HepG2 (cell line): Measurements from ENCODE around the gene P4HB. TPM values are rescaled to one million over a fixed set of nuclear protein-coding genes. Genes with fewer than 3 reads are reported as not detected.

Source experiments
- CC2D1A ChIP-seq: sonication (generic); formaldehyde crosslinking; IDR thresholded peaks from 2 replicates; pipeline ENCODE4 v1.8.1; 2023; ENCODE audit warnings: mild to moderate bottlenecking, missing genetic modification reagents
- GABPB1 ChIP-seq: IDR thresholded peaks from 2 replicates; pipeline ENCODE4 v1.6.1; 2016; ENCODE audit warnings: mild to moderate bottlenecking, missing genetic modification reagents, moderate library complexity, missing compliant biosample characterization
- GATA4 ChIP-seq: sonication (generic); IDR thresholded peaks from 2 replicates; pipeline ENCODE4 v1.6.1; 2016; ENCODE audit warnings: antibody characterized with exemption, low read depth, borderline replicate concordance
- GLI4 ChIP-seq: sonication (generic); formaldehyde crosslinking; IDR thresholded peaks from 2 replicates; pipeline ENCODE4 v1.5.1; 2020; ENCODE audit warnings: missing genetic modification reagents, mild to moderate bottlenecking, moderate library complexity, borderline replicate concordance
- ISX ChIP-seq: sonication (generic); formaldehyde crosslinking; conservative IDR thresholded peaks from 2 replicates; pipeline ENCODE4 v1.5.0; 2020; ENCODE audit warnings: missing genetic modification reagents
- RXRA ChIP-seq: sonication (generic); formaldehyde crosslinking; IDR thresholded peaks from 2 replicates; pipeline ENCODE4 v1.5.1; 2020; ENCODE audit warnings: missing genetic modification reagents
- THYN1 ChIP-seq: sonication (generic); formaldehyde crosslinking; IDR thresholded peaks from 2 replicates; pipeline ENCODE4 v1.8.1; 2023; ENCODE audit warnings: low read depth, mild to moderate bottlenecking, moderate library complexity, missing genetic modification reagents, borderline replicate concordance
- TMF1 ChIP-seq: sonication (generic); formaldehyde crosslinking; IDR thresholded peaks from 2 replicates; pipeline ENCODE4 v1.8.1; 2022; ENCODE audit warnings: low read depth, missing genetic modification reagents
- ZBTB7B ChIP-seq: sonication (generic); formaldehyde crosslinking; IDR thresholded peaks from 2 replicates; pipeline ENCODE4 v1.4.0; 2020; ENCODE audit warnings: missing genetic modification reagents
- ZNF224 ChIP-seq: sonication (generic); formaldehyde crosslinking; IDR thresholded peaks from 2 replicates; pipeline ENCODE4 v1.5.0; 2020; ENCODE audit warnings: mild to moderate bottlenecking, missing genetic modification reagents
- ZNF317 ChIP-seq: sonication (generic); formaldehyde crosslinking; IDR thresholded peaks from 2 replicates; pipeline ENCODE4 v1.5.0; 2020; ENCODE audit warnings: mild to moderate bottlenecking, missing genetic modification reagents
- ZNF556 ChIP-seq: sonication (generic); formaldehyde crosslinking; IDR thresholded peaks from 2 replicates; pipeline ENCODE4 v1.4.0; 2020; ENCODE audit warnings: mild to moderate bottlenecking, missing genetic modification reagents, borderline replicate concordance
- ZNF619 ChIP-seq: sonication (generic); formaldehyde crosslinking; IDR thresholded peaks from 2 replicates; pipeline ENCODE4 v1.4.0; 2020; ENCODE audit warnings: mild to moderate bottlenecking, missing genetic modification reagents
- ZNF737 ChIP-seq: sonication (generic); formaldehyde crosslinking; IDR thresholded peaks from 2 replicates; pipeline ENCODE4 v1.5.0; 2020; ENCODE audit warnings: missing genetic modification reagents, mild to moderate bottlenecking, borderline replicate concordance
- ZNF766 ChIP-seq: sonication (generic); formaldehyde crosslinking; IDR thresholded peaks from 2 replicates; pipeline ENCODE4 v1.5.0; 2020; ENCODE audit warnings: missing genetic modification reagents, borderline replicate concordance
- ZSCAN31 ChIP-seq: sonication (generic); formaldehyde crosslinking; IDR thresholded peaks from 2 replicates; pipeline ENCODE4 v1.5.0; 2020; ENCODE audit warnings: low read depth, mild to moderate bottlenecking, missing genetic modification reagents
- polyA plus RNA-seq, 8 experiments: library from polyadenylated mRNA; depleted of rRNA in 3 of 8; stranded (reverse) in 7 of 8; unstranded in 1 of 8; fragments of >200 nt; fragmentation: Illumina TruSeq in 4 of 8; extraction: Trizol in 4 of 8; gene quantifications; 2 replicates each; pipeline versions ENCODE4 v1.2.1 to v1.2.3, GENCODE V29; 2011 to 2016; ENCODE audit warnings: low read depth in 4 of 8, missing spikeins in 1 of 8, mixed read lengths in 1 of 8; ENCODE audit not compliant: insufficient read depth in 1 of 8
- total RNA-seq, 5 experiments: library from RNA; depleted of rRNA; stranded (reverse); fragments of >200 nt; fragmentation: Illumina TruSeq; extraction: Trizol; gene quantifications; 2 replicates each; pipeline ENCODE4 v1.2.3, GENCODE V29; 2016; ENCODE audit warnings: low read depth in 1 of 5
- TF ChIP-seq, protein P1 (sequence below): sonication (generic); formaldehyde crosslinking; conservative IDR thresholded peaks from 2 replicates; pipeline ENCODE4 v1.4.0; 2020; ENCODE audit warnings: missing genetic modification reagents
- TF ChIP-seq, protein P2 (sequence below): sonication (generic); formaldehyde crosslinking; IDR thresholded peaks from 2 replicates; pipeline ENCODE4 v1.4.0; 2020; ENCODE audit warnings: mild to moderate bottlenecking, missing genetic modification reagents, borderline replicate concordance

P4HB gene
- total and polyA plus RNA-seq, 2 of the 13 experiments (the other 11 are each of a cell fraction or from before 2014, with no cell fraction given), result 185 to 782 TPM

DNA sequence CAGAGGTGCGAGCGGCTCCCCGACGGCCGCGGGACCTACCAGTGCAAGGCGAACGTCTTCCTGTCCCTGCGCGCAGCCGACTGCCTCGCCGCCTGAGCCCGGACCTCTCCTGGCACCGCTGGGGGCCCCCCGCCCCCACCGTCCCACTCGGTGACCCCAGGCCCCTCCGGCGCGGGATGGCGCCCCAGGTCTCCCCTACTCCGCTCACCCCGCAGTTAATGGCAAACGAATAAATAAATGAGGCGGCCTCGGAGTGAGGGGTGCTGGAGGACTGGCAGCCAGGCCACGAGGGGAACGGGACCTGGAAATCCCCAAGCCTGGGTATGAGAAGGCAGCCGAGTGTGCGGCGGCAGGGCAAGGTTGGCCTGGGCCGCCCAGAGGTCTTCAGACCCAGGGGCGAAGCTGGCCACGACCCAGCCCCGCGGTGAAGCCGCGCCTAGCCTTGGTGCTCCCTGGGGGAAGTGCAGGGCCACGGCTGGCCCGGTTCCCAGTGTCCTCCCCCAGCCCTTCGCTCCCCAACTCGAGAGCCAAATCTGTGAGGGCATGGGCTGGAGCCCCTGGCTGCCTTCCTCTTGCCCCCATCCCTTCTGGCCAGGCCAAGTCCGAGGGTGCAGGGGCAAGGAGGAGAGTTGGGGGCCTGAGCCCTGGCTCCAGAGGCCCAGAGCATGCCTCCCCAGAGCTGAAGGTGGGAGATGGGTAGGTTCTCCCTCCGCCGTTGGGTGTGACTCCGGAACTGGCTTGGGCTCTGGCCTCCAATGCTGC is 42.5 kb upstream of the P4HB start (continued):
- TF ChIP-seq ZNF766 (0 out of 2 replicates have a peak, but pooled peaks have one; percentile 28), ZNF737 (CRISPR knock-in tag) (no peak), RXRA (CRISPR knock-in tag) (no peak; the same call in 1 of the 2 replicates), ISX (CRISPR knock-in tag) (no peak), ZNF556 (CRISPR knock-in tag) (peak; percentile 36; the same call in 1 of the 2 replicates), ZNF619 (CRISPR knock-in tag) (0 out of 2 replicates have a peak, but pooled peaks have one; percentile 47), CC2D1A (CRISPR knock-in tag) (no peak), GABPB1 (peak; percentile 59; the same call in 1 of the 2 replicates), ZSCAN31 (CRISPR knock-in tag) (peak; percentile 90), TMF1 (CRISPR knock-in tag) (peak; percentile 41; the same call in 1 of the 2 replicates), ZBTB7B (no peak), THYN1 (peak; percentile 78; the same call in 1 of the 2 replicates), GATA4 (0 out of 2 replicates have a peak, but pooled peaks have one; percentile 19), ZNF224 (peak; percentile 61; the same call in 1 of the 2 replicates), GLI4 (CRISPR knock-in tag) (no peak), ZNF317 (CRISPR knock-in tag) (no peak)
- TF ChIP-seq, protein P1, sequence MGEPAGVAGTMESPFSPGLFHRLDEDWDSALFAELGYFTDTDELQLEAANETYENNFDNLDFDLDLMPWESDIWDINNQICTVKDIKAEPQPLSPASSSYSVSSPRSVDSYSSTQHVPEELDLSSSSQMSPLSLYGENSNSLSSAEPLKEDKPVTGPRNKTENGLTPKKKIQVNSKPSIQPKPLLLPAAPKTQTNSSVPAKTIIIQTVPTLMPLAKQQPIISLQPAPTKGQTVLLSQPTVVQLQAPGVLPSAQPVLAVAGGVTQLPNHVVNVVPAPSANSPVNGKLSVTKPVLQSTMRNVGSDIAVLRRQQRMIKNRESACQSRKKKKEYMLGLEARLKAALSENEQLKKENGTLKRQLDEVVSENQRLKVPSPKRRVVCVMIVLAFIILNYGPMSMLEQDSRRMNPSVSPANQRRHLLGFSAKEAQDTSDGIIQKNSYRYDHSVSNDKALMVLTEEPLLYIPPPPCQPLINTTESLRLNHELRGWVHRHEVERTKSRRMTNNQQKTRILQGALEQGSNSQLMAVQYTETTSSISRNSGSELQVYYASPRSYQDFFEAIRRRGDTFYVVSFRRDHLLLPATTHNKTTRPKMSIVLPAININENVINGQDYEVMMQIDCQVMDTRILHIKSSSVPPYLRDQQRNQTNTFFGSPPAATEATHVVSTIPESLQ (CRISPR knock-in tag), result no peak
- TF ChIP-seq, protein P2, sequence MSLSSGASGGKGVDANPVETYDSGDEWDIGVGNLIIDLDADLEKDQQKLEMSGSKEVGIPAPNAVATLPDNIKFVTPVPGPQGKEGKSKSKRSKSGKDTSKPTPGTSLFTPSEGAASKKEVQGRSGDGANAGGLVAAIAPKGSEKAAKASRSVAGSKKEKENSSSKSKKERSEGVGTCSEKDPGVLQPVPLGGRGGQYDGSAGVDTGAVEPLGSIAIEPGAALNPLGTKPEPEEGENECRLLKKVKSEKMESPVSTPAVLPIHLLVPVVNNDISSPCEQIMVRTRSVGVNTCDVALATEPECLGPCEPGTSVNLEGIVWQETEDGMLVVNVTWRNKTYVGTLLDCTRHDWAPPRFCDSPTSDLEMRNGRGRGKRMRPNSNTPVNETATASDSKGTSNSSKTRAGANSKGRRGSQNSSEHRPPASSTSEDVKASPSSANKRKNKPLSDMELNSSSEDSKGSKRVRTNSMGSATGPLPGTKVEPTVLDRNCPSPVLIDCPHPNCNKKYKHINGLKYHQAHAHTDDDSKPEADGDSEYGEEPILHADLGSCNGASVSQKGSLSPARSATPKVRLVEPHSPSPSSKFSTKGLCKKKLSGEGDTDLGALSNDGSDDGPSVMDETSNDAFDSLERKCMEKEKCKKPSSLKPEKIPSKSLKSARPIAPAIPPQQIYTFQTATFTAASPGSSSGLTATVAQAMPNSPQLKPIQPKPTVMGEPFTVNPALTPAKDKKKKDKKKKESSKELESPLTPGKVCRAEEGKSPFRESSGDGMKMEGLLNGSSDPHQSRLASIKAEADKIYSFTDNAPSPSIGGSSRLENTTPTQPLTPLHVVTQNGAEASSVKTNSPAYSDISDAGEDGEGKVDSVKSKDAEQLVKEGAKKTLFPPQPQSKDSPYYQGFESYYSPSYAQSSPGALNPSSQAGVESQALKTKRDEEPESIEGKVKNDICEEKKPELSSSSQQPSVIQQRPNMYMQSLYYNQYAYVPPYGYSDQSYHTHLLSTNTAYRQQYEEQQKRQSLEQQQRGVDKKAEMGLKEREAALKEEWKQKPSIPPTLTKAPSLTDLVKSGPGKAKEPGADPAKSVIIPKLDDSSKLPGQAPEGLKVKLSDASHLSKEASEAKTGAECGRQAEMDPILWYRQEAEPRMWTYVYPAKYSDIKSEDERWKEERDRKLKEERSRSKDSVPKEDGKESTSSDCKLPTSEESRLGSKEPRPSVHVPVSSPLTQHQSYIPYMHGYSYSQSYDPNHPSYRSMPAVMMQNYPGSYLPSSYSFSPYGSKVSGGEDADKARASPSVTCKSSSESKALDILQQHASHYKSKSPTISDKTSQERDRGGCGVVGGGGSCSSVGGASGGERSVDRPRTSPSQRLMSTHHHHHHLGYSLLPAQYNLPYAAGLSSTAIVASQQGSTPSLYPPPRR (CRISPR knock-in tag), result 0 out of 2 replicates have a peak, but pooled peaks have one; percentile 6
